ENCODE measurements around the gene FNDC3B.

The FNDC3B gene

DNA sequence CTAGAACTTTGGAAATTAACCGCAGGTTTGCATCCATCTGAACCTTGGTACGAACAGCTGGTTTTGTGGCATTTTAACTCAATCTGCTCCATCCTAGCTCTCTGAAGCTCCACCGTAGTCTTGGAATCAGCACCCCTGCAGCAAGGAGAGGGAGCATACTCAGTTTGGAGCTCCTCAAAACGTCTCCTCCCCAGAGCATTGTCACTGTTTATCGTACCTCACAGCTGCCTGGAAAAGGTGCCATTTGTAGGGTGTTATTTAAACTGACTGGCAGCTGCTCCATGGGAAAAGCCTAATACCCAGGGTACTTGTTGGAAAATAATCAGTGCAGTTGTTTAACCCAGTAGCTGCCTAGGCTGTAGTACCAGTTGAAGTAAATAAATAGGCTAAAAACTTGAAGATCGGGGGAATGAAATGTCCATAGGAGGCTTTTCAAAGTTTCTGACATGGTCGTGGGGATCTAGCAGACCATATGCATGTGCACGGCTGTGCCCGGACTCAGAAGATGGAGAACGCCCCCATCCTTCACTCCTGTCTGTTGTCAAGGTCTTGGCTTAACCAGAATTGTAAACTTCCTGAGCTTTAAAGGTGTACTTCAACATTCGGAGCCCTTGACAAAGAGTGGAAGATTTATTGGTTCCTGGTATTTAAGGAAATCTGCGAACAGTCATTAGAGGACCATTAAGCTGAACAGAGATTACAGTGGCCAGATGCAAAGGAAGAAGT, 365.0 kb downstream of the FNDC3B start:
- DNase-seq (ENCODE audit: low read depth) = no peak

DNA sequence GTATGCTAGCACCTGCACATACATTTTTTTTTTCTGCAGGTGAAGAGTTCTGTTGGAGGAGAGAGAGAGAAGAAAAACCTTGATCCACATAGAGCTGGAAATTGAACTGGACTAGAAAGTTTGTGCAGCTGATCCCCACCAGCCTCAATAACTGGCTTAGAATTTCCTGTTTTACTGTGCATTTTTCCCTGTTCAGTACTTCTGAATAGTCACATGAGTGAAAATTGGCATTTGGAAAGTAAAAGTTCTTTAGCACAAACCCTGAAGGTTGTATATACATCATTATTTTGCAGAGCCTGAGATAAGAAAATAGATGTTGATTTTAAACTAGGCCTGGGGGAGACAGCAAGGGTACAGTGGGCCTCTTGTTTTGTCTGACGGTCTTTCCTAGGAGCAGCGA, 366.5 kb downstream of the FNDC3B start:
- no peak for DNase-seq (ENCODE audit: low read depth)

DNA sequence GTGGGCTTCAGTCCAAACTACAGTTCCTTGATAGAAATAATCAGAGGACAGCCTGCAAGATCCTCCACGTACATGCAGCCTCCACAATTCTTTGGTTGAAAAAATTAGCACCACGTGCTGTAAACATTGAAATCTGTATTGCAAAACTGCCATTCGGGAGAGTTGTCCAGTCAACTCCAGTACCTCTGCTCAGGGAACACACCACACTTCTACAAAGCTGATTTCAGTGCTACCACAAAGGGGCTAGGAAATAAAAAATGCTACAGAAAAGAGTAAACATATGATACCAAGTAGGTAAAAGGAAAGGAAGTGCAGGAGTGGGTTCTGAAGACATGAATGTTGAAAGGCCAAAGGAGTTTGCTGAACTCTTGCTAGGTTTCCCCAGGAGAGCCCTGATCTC, 368.5 kb downstream of the FNDC3B start:
- no peak for DNase-seq (ENCODE audit: low read depth)

DNA sequence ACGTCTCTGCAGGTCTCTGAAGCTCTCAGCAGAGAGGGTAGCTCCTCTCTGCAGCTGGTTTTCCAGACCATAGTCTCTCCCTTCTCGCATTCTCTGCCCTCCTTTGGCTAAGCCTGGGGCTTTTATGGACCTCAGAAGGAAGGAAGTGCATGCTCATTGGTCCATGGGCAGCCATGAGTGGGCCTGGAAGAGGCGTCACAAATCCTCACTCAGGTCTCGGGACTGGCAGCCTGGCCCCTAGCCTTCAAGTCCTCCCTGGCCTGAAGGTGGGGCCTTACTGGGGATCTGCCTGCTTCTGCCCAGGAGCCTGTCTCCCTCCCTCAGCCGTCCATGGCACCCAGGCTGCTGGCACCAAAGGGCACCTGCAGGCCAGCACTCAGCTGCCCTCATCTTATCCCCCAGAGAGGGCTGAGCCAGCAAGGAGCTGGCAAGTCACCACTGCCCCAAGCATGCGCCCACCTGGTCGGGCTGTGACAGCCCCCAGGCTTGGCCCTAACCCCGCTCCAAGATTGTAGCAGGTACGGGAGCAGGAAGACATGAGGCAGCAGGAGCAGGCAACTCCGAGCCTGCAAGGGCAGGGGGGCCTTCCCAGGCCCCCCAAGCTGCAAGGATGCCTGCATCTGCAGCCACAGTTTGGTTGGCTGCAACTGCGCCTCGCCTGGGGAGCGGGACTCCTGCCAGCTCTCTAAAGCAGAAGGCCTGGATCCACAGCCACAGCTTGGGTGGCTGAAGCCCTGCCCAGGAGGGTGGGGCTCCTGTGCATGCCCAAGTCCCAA, 371.5 kb downstream of the FNDC3B start:
- DNase-seq (ENCODE audit: low read depth) = peak; percentile 9

DNA sequence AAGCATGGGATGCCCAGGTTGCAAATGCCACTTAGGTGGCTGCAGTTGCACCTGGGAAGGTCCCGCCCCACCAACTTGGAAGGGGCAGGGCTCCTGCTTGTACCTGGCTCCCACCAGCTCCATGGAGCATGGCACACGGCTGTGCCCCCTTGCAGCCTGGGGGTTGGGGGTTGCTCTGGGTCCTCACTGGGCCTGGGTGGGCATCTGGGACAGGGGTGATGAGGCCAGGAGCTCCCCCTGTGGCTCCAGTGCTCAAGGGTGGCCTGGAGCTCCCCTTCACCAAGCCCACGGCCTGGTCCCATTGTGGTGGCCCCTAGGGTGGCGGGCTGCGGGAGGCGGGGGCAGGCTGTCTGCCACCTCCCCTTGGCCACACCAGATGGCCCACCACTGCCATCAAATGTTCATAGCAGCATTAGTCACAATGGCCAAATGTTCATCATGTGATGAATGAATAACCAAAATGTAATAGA, 372.1 kb downstream of the FNDC3B start:
- no peak for DNase-seq (ENCODE audit: low read depth)

DNA sequence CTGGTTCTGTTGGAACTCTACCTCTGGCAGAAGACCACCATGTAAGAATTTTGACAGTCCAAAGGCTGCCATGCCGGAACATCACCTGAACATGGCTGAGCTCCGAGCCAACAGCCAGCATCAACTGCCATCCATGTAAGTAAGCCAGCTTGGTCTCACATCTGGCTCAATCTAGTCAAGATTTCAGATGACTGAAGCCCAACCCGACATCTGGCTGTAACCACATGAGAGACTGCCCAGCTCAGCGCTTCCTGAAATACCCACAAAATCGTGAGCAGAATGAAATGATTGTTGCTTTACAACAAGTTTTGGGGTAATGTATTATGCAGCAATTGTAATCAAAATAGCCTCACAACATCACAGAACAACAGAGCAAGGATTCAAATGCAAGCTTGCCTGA, 375.9 kb downstream of the FNDC3B start:
- DNase-seq (ENCODE audit: low read depth) = no peak

DNA sequence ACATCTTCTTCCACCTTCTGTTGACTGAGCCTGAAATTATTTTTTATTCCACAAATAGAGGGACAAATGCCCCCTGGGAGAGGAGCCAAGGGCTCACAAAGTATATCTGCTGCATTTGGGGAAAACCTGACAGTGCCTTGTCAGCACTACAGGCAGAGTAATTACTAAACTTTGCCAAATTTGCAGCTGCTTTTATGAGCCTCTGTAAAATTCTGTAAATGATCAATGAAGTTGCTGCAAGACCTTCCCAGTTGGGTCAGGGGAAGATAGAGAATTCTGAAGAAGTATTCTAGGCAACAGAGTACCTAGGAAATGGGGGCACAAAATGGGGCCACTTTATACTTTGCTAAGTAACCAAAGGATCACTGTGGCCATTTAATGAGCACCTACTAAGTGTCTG, 398.3 kb downstream of the FNDC3B start:
- DNase-seq (ENCODE audit: low read depth) = no peak

DNA sequence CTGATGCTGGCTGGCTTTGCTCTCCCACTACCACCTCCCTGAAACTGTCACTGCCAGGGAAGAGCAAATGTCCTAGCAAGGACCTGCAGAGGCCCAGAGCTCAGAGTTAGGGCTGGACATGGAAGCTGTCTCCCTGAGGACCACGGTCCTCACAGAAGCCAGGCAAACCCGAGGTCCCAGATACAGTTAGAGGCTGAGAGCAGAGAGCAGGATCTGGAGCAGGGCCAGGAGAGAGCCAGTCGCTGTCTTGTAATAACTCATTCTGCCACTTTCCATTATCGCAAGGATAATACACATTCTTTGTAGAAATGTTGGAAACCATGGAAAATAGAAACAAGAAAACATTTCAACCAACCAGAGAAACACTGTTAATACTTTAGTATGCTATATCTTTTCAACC, 398.8 kb downstream of the FNDC3B start:
- DNase-seq (ENCODE audit: low read depth) = no peak

DNA sequence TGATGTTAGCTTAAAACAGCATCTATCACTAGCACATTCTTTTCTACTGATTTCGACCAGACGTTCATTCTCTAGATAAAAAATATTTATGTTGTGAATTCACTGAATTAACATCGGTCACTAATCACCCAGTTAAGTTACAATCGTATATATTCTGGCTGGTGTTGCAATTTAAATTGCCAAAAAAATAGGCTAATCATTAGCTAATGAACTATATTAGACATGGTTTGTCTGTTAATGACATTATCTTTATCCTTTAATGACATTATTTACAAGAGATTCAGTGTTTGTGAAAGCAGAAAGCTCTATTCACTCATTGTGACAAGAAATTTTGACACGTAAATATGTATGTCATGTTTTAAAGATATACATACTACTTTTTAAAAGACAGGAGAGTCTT, 402.2 kb downstream of the FNDC3B start:
- no peak for DNase-seq (ENCODE audit: low read depth)

DNA sequence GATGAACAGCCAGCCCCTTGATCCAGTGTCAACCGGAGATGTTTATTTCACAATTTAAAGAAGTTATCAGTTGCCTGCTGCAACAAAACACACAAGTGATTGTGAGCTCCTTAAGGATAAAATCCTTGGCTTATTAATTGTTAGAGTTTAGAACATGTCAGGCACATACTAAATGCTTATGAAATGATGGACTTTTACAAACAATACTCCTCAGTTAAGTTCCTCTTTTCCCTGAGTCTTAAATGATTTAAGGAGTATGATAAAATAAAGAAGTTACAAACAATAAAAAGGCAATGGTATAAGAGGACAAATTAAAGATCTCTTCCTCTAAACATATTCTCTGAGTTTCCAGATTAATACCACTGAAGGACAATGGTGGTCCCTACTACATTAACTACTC, 403.2 kb downstream of the FNDC3B start:
- no peak for DNase-seq (ENCODE audit: low read depth)

DNA sequence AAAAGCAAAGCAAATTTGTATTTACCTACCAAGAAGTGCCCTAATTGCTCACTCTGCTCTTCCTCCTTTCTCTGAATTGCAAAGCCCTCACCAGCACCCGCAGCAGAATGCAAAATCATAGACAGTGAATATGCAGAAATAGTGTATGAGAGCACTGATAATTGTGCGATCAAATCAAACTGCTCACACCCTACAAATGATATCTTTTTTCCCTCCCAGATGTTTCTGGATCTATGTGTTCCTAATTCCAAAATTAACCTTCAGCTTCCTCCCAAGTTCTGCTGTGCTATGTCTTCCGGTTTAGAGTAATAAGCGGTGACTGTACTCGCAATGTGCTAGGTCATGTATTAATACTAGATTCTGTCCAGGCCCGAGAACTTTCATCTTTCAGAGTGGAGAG, 405.4 kb downstream of the FNDC3B start:
- no peak for DNase-seq (ENCODE audit: low read depth)

DNA sequence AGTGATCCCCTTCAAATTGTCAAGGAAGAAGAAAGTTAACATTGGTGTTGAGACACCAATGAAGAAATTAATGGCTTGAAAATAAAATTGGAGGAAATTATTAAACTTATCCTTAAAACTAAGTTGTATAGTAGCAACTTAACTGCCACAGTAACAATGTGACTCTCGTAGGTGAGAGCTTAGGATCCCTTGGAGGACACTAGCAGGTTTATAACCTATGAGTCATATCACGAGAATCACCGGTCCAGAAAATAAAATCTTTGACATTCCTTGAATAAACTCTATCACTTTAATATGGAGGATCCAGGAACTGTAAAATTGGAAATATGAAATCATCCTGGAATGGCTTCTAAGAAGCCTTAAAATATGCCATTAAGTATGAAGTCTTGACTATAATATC, 406.8 kb downstream of the FNDC3B start:
- no peak for DNase-seq (ENCODE audit: low read depth)

DNA sequence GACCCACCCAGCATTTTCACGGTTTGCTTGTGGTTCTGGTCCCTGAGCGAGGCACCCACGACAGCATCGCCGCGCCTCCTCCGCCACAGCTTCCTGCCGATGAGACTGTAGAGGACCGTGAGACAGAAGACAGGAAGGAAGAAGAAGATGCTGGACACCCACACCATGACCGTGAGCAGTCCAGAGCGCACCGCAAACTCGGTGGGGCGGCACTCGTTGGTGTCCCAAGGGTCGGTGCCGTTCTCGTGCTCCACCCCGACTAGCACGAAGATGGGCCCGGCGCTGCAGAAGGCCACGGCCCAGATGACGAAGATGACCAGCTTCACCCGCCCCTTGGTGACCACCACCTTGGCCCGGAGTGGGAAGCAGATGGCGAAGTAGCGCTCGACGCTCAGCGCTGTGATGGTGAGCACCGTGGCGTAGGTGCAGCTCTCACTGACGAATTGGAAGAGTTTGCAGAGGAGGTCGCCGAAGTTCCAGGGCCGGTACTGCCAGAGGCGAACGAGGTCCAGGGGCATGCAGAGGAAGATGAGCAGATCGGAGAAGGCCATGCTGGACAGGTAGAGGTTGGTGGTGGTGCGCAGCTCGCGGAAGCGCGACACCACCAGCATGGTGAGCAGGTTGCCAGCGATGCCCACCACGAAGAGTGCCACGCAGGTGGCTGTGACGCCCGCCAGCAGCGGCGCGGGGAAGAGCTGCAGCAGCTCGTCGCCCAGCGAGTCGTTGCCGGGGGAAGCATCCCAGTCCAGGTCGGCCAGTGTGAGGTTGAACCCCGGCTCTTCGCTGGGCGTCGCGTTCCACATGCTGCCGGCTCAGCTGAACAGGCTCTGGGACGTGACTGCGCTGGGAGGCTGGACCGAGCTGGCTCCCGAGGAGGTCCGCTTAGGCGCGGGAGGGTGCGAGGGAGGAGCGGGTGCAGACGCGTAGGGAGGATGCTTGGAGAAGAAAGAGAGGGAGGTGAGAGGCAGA, 408.5 kb downstream of the FNDC3B start, which contains the start of gene GHSR:
TSS of gene GHSR (minus strand) at position 846 of the 969 bp plus-strand sequence. CDS start at position 803, 43 bp downstream.
- no peak for DNase-seq (ENCODE audit: low read depth)

DNA sequence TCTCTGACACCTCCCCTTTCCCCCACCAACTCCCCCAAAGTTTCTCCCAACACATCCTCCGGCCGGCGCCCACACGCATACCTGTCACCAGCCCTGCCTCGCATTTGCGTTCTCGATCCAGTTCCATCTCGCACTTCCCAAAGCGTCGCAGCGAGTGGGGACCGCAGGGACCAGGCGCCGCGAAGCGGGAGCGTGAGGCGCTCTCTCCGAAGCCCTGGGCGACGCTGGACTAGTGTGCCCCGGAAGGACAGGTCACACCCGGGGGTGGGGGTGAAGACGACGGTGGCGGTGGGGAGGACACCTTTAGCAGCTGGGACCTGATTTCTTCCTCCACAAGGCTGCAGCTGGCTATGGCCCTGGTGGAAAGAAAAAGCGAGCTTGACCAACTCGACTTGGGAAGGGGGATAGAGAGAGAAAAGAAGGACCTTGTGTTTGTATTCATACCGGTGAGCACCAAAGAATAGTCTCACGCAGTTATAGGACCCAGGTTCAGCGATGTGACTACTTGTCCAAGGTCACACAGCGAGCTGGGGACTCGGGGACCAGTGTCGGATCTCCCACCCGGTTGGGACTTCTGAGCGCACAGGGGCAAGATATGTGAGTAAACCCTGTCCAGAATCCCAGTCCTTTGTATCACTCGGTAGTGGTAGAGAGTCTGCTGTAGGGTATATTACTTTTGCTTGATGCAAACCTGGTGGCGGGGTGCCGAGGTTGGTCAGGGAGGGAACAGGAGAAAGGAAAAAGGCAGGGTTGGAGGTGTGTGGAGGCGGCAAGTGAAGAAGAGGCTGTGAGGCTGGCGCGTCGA, 409.5 kb downstream of the FNDC3B start:
- no peak for DNase-seq (ENCODE audit: low read depth)

DNA sequence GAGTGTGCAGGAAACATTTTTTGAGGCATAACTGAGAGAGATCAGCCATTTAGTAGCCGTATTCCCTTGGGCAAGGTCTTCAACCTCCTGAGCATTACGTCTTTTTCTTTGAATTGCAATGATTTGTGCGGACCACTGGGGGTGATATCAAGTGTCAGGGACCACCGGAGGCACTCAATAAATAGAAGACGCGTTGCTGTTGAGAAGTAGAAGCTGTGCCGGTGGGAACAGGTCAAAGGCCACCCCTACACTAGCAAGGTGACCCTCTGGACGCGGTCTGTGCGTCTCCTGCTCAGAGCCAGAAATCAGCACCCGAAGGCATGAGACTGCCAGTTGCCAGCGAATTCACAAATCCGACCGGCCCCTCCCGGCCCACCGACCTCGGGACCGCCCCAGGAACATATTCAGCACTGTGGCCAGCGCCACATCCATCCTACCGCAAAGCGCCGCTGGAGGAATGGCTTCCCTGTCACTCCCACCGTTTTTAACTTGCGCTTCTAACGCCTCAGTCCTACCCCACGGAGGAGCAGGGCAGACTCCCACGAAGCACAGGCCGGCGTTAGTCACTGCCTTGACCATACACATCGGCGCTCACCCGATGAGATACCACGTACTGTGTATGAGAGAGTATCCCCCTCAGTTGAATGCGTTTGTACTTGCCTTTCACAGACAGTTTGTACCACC, 410.2 kb downstream of the FNDC3B start:
- DNase-seq (ENCODE audit: low read depth) = peak; percentile 51
